ENCODE measurements around the gene VASP. TPM values are rescaled to one million over a fixed set of nuclear protein-coding genes. Genes with fewer than 3 reads are reported as not detected.

Gene VASP
- polyA plus RNA-seq, 2 of the 4 experiments (the other 2 are of a cell fraction), result 64.5 to 94.3 TPM

DNA sequence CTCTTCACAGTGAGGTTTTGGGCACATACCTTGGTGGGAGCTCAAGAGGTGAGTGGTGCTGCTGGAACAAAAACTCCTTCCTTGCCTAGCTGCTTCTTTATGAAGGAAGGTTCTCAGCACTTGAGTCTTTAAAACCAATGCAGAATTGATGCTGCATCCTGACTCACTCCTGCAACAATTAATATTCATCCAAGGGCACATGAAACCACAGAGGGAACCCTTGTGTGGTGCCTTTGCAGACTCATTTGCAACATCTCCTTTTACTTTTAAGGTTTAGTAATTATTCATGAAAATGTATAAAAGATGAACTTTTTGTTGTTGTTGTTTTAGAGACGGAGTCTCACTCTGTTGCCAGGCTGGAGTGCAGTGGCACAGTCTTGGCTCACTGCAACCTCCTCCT, 47.2 kb downstream of the VASP start:
- ATAC-seq, result no peak
- H3K4me3 ChIP-seq, result no peak overlapping the region
- FAIRE-seq, result no peak
- DNase-seq (ENCODE audit: low read depth in 1 of 2, low spot score in 1 of 2), result no peak
- no peak overlapping the region for H3K27ac ChIP-seq
- 79% methylated on average over 1 of the region's 1 CpG for WGBS (ENCODE audit: missing lambda C conversion rate)
- ChIA-PET POLR2A (no interaction called here), CTCF (interaction anchor here (0.6 to 2.3 kb wide), 9 partner anchors 14 to 216 kb away, joined by 3 to 15 read pairs (median 3); no protein-coding TSS in a partner anchor)
- TF ChIP-seq ZC3H11A (IDR thresholded peaks at IDR 0.05), result no peak
- TF ChIP-seq JUN (IDR thresholded peaks at IDR 0.05), result no peak
- TF ChIP-seq RFX5 (IDR thresholded peaks at IDR 0.05), result no peak
- TF ChIP-seq, protein P1, sequence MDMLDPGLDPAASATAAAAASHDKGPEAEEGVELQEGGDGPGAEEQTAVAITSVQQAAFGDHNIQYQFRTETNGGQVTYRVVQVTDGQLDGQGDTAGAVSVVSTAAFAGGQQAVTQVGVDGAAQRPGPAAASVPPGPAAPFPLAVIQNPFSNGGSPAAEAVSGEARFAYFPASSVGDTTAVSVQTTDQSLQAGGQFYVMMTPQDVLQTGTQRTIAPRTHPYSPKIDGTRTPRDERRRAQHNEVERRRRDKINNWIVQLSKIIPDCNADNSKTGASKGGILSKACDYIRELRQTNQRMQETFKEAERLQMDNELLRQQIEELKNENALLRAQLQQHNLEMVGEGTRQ (IDR thresholded peaks at IDR 0.05), result no peak
- TF ChIP-seq, protein P2, sequence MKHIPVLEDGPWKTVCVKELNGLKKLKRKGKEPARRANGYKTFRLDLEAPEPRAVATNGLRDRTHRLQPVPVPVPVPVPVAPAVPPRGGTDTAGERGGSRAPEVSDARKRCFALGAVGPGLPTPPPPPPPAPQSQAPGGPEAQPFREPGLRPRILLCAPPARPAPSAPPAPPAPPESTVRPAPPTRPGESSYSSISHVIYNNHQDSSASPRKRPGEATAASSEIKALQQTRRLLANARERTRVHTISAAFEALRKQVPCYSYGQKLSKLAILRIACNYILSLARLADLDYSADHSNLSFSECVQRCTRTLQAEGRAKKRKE (CRISPR knock-in tag; IDR thresholded peaks at IDR 0.05; ENCODE audit: low read depth), result no peak
- no peak overlapping the region for H3K4me2 ChIP-seq
- H3K4me1 ChIP-seq, result no peaks in the 10 kb centered on the region
- H3K9me3 ChIP-seq, result no peaks in the 10 kb centered on the region

DNA sequence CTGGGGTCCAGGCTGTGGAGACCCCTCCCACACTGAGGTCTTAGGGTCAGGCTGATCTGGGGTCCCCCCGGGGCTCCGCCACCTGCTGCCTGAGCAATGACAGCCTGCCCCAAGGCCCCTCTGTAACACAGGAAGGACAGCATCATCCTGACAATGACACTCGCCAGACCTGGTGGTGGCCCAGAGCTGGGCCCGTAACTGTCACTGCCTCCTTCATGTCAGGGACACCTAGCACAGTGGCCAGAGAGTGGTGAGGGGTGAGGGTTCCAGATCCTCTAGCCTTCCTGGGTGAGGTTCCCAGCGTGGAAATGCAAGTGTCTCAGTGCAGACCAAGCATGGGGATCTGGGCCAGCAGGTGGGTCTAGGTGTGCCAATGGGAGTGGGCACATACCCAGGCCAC, 49.6 kb downstream of the VASP start:
- ATAC-seq (no peak; a peak in 1 of 6 replicates), FAIRE-seq (no peak), DNase-seq (ENCODE audit: low read depth in 1 of 2, low spot score in 1 of 2) (no peak)
- TF ChIP-seq TP53 (CRISPR knock-in tag; IDR thresholded peaks at IDR 0.05), result no peak
- no peak for TF ChIP-seq ZSCAN20 (CRISPR knock-in tag; IDR thresholded peaks at IDR 0.05)
- no peak for TF ChIP-seq RAD21 (conservative IDR thresholded peaks at IDR 0.05 in 1 of 2, IDR thresholded peaks at IDR 0.05 in 1 of 2)
- TF ChIP-seq, protein P3, sequence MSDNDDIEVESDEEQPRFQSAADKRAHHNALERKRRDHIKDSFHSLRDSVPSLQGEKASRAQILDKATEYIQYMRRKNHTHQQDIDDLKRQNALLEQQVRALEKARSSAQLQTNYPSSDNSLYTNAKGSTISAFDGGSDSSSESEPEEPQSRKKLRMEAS (IDR thresholded peaks at IDR 0.05), result no peak
- TF ChIP-seq FOXS1 (CRISPR knock-in tag; IDR thresholded peaks at IDR 0.05), result no peak
- no peak for TF ChIP-seq MAFK (IDR thresholded peaks at IDR 0.05; ENCODE audit: partially characterized antibody)
- no peak for TF ChIP-seq CBX8 (IDR thresholded peaks at IDR 0.05)
- TF ChIP-seq, protein P2 (CRISPR knock-in tag; IDR thresholded peaks at IDR 0.05; ENCODE audit: low read depth), result no peak
- TF ChIP-seq SREBF2 (IDR thresholded peaks at IDR 0.05), result no peak
- TF ChIP-seq CHD4 (IDR thresholded peaks at IDR 0.05; ENCODE audit: borderline replicate concordance), result no peak
- Histone ChIP-seq H3K4me3 (no peak overlapping the region), H3K9me3 (no peaks in the 10 kb centered on the region), H3K4me2 (no peak overlapping the region), H3K4me1 (no peaks in the 10 kb centered on the region), H3K27ac (no peak overlapping the region)
- WGBS (ENCODE audit: missing lambda C conversion rate), result 93% methylated on average over 5 of the region's 5 CpGs
- ChIA-PET POLR2A (no interaction called here), CTCF (interaction anchor here (0.8 to 5.2 kb wide), 17 partner anchors 8 to 158 kb away, joined by 3 to 55 read pairs (median 9); partner anchors contain the start of gene OPA3)

DNA sequence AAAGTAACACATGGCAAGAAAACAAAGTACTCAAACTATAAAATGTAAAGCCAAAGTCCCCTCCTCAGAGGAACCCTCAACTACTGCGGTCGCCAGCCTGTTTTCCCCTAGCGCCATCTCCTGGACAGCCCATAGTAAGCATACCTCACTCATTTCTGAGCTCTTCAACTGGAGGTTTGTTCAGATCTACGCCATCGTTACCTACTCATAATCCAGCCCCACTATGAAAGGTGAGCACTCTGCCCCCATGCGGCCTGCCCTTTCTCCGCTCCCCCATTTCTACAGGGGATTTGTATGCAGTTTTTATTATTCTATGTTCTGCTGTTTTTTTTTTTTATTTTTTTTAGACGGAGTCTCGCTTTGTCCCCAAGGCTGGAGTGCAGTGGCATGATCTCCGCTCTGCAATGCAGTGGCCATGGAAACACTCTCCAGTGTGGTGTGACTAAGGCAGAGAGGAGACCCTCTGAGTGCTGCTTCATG, 51.2 kb downstream of the VASP start:
- Histone ChIP-seq H3K27ac (no peak overlapping the region), H3K4me1 (no peaks in the 10 kb centered on the region), H3K4me3 (no peak overlapping the region), H3K4me2 (no peak overlapping the region), H3K9me3 (no peaks in the 10 kb centered on the region)
- ATAC-seq, result peak; percentile 81 to 93
- ChIA-PET POLR2A (interaction anchor here (1.0 to 1.4 kb wide), 2 partner anchors 10 to 83 kb away, joined by 4 to 6 read pairs; no protein-coding TSS in a partner anchor), CTCF (interaction anchor here (0.8 to 5.2 kb wide), 30 partner anchors 9 to 149 kb away, joined by 3 to 55 read pairs (median 6); partner anchors contain the start of genes EML2, OPA3 and PPM1N)
- peak; percentile 81 to 83 for DNase-seq (ENCODE audit: low read depth in 1 of 2, low spot score in 1 of 2)
- WGBS (ENCODE audit: missing lambda C conversion rate), result 57% methylated on average over 10 of the region's 10 CpGs
- FAIRE-seq, result no peak
- TF ChIP-seq, protein P4, sequence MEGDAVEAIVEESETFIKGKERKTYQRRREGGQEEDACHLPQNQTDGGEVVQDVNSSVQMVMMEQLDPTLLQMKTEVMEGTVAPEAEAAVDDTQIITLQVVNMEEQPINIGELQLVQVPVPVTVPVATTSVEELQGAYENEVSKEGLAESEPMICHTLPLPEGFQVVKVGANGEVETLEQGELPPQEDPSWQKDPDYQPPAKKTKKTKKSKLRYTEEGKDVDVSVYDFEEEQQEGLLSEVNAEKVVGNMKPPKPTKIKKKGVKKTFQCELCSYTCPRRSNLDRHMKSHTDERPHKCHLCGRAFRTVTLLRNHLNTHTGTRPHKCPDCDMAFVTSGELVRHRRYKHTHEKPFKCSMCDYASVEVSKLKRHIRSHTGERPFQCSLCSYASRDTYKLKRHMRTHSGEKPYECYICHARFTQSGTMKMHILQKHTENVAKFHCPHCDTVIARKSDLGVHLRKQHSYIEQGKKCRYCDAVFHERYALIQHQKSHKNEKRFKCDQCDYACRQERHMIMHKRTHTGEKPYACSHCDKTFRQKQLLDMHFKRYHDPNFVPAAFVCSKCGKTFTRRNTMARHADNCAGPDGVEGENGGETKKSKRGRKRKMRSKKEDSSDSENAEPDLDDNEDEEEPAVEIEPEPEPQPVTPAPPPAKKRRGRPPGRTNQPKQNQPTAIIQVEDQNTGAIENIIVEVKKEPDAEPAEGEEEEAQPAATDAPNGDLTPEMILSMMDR (IDR thresholded peaks at IDR 0.05), result peak; percentile 74
- TF ChIP-seq CBX8 (IDR thresholded peaks at IDR 0.05), result no peak
- no peak for TF ChIP-seq RARB (CRISPR knock-in tag; IDR thresholded peaks at IDR 0.05)
- peak; percentile 71 to 77 for TF ChIP-seq RAD21 (conservative IDR thresholded peaks at IDR 0.05 in 1 of 2, IDR thresholded peaks at IDR 0.05 in 1 of 2)
- no peak for TF ChIP-seq EHMT2 (IDR thresholded peaks at IDR 0.05; ENCODE audit: low read depth)
- TF ChIP-seq RCOR1 (IDR thresholded peaks at IDR 0.05; ENCODE audit: low read depth, low read length), result no peak
- peak; percentile 67 for TF ChIP-seq SMC3 (IDR thresholded peaks at IDR 0.05)

Data from A549 (cell line).